ENCODE data around the gene ATP1A1.

ATP1A1 gene

DNA sequence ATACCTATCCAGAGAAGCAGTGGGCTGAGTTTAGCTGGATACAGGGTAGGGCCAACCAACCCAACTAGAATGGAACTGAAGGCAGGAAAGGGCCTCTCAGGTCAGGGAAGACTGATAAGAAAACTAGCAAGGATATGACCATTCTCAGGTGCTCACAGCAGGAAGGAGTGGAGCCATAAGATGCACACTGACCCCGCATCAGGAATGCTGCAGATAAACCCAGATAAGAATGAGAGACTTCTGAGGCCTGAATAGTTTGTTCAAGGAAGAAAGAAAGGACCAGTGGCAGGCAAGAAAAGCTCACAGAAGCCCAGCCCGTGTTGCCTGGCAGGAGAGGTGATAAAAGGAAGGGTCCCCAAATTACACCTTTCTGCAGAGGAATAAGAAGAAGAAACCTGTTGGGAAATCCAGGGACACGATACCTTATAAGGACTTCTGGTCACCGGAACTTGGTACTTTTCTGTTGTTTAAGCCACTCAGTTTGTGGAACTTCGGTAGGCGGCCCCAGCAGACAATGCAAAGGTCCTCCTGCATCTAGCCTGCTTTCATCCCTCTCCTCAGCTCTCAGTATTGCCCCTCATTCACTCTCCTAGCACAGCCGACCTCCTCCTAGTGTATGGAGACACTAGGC, 58.9 kb downstream of the ATP1A1 start:
- H3K4me1 Mint-ChIP-seq, result no peaks in the 10 kb centered on the region
- H3K36me3 Mint-ChIP-seq, result no peaks in the 10 kb centered on the region
- H3K4me3 Mint-ChIP-seq, result no peak overlapping the region
- DNase-seq (ENCODE audit: low spot score in 2 of 2) (no peak), ATAC-seq (ENCODE audit: low read depth) (no peak)
- no peak overlapping the region for H3K27ac Mint-ChIP-seq
- no peaks in the 10 kb centered on the region for H3K9me3 Mint-ChIP-seq
- H3K27me3 Mint-ChIP-seq, result no peaks in the 10 kb centered on the region

DNA sequence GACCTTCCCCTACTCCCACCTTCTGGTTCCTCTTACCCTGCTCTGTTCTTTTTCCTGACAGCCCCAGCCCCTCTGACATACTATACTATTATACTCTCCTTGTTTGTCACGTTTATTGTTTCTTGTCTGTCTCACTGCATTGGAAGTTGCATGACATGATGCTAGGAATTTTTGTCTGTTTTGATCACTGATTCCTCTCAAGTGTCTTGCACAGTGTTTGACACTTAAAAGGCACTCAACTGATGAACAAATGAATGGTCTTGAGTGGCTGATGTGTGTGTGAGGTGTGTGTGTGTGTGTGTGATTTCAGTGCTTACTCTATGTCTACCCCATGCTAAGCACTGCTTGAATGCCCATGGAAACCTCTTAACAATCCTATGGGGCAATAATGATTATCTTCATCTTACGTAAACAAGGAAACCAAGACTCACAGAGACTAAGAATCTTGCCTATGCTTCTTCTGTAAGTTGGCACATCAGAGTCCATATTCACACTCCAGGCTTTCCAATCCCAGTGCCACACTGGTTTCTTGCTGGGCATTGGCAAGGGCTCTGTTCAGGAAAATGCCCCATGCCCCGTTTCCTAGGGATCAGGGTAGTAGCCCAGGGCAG, 59.7 kb downstream of the ATP1A1 start:
- ATAC-seq (ENCODE audit: low read depth) (no peak), DNase-seq (ENCODE audit: low spot score in 2 of 2) (no peak)
- Mint-ChIP-seq H3K4me1 (no peaks in the 10 kb centered on the region), H3K27me3 (no peaks in the 10 kb centered on the region), H3K4me3 (no peak overlapping the region), H3K9me3 (no peaks in the 10 kb centered on the region), H3K27ac (no peak overlapping the region), H3K36me3 (no peaks in the 10 kb centered on the region)

DNA sequence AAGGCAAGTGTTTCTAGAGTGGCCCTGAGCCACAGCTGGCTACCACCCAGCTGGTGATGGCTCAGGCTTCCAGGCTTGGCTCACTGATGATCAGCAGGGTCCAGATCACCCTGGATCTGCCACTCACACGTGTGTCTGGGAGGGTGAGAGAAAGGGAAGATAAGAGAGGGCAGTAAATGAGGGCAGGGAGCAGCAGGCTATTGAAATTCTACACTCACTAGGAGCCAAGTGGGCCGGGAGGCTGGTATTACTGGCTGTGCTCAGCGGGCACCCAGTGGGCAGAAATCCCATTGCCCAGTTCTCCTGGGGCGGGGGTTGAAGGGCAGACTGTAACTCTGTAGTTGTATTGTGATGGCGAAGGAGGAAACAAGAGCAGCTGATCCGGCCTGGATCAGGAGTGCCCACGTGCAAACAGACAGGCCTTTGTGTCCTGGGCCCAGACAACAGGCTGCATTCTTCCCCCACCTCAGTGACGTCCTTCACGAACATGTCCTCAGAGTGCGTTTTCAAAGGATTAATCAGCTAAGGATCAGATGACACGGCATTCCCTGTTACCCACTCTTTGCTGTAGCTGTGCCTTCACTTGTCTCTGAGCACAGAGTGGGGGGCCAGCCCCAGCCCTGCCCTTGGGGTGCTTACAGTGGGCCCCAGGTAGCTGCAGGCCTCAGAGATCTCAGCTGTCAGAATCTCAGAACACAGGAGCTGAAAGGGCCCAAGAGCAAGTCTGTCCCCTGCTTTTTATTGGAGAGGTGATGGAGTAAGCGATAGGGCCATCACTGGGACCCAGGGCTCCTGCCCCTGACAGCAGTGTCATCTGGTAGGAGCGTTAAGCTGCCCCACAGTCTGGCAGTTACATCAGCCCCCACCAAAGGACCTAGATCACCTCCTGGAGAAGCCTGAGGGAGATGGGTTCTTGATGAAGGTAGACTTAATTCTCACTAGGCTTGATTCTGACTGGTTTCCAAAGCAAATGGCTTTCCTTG, 60.5 kb downstream of the ATP1A1 start:
- ATAC-seq (ENCODE audit: low read depth), result no peak
- Mint-ChIP-seq H3K27me3 (no peaks in the 10 kb centered on the region), H3K36me3 (no peaks in the 10 kb centered on the region), H3K4me1 (no peaks in the 10 kb centered on the region), H3K27ac (no peak overlapping the region), H3K4me3 (no peak overlapping the region), H3K9me3 (no peaks in the 10 kb centered on the region)
- DNase-seq (ENCODE audit: low spot score in 2 of 2), result no peak

DNA sequence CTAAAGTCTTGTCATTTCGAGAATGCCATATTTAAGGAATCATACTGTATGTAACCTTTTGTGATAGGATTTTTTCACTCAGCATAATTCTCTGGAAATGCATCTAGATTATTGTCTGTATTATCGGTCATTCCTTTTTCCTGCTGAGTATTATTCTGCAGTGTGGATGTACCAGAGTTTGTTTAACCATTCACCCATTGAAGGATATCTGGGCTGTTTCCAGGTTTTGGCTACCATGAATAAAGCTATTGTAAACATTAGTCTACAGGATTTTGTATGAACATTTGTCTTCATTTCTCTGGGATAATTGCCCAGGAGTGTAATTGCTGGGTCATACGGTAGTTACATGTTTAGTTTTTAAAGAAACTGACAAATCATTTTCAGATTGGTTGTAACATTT, 61.8 kb downstream of the ATP1A1 start:
- no peaks in the 10 kb centered on the region for H3K36me3 Mint-ChIP-seq
- no peaks in the 10 kb centered on the region for H3K4me1 Mint-ChIP-seq
- no peaks in the 10 kb centered on the region for H3K27me3 Mint-ChIP-seq
- no peak overlapping the region for H3K27ac Mint-ChIP-seq
- H3K9me3 Mint-ChIP-seq, result no peaks in the 10 kb centered on the region
- no peak overlapping the region for H3K4me3 Mint-ChIP-seq
- ATAC-seq (ENCODE audit: low read depth) (no peak), DNase-seq (ENCODE audit: low spot score in 2 of 2) (no peak)

DNA sequence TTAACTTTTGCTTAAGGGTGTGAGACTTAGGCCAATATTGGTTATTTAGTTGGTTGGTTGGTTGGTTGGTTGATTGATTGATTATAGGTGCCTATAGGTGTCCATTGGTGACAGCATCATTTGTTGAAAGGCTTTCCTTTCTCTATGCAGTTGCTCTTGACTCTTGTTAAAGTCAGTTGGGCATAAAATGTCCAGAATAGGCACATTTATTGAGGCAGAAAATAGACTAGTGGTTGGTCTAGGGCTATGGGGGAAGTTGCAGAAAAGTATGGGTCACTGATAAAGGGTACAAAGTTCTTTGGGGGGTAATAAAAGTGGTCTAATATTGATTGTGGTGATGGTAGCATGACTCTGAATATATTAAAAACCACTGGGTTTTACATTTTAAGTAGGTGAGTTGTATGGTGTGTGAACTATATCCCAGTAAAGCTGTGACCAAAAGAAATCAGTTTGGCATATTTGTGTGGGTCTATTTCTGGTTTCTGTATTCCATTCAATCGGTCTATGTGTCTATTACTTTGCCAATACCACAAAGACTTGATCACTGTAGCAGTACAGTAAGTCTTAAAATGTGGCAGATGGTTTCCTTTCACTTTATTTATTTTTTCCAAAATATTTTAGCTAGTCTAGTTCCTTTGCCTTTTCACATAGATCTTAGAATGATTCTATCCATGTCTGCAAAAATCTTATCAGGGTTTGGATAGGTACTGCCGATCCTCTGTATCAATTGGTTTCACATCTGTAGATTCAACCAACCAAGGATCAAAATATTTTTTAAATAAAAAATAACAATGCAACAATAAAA, 63.0 kb downstream of the ATP1A1 start:
- DNase-seq (ENCODE audit: low spot score in 2 of 2) (no peak), ATAC-seq (ENCODE audit: low read depth) (no peak)
- Mint-ChIP-seq H3K9me3 (no peaks in the 10 kb centered on the region), H3K27ac (no peak overlapping the region), H3K4me1 (no peaks in the 10 kb centered on the region), H3K27me3 (no peaks in the 10 kb centered on the region), H3K36me3 (no peaks in the 10 kb centered on the region), H3K4me3 (no peak overlapping the region)

DNA sequence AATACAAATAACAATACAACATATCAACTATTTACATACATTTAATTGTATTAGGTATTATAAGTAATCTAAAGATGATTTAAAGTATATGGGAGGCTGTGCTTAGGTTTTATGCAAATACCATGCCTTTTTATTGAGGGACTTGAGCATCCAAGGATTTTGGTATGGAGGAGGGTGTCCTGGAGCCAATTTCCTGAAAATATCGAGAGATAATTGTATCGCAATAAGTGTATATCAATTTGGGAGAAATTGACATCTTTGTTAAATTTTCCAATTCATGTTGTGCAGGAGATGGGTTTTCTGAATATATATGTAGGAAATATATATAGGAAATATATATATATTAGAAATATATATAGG, 63.5 kb downstream of the ATP1A1 start:
- no peaks in the 10 kb centered on the region for H3K36me3 Mint-ChIP-seq
- no peak for DNase-seq (ENCODE audit: low spot score in 2 of 2)
- no peaks in the 10 kb centered on the region for H3K4me1 Mint-ChIP-seq
- ATAC-seq (ENCODE audit: low read depth), result no peak
- no peak overlapping the region for H3K27ac Mint-ChIP-seq
- H3K27me3 Mint-ChIP-seq, result no peaks in the 10 kb centered on the region
- H3K9me3 Mint-ChIP-seq, result no peaks in the 10 kb centered on the region
- no peak overlapping the region for H3K4me3 Mint-ChIP-seq

DNA sequence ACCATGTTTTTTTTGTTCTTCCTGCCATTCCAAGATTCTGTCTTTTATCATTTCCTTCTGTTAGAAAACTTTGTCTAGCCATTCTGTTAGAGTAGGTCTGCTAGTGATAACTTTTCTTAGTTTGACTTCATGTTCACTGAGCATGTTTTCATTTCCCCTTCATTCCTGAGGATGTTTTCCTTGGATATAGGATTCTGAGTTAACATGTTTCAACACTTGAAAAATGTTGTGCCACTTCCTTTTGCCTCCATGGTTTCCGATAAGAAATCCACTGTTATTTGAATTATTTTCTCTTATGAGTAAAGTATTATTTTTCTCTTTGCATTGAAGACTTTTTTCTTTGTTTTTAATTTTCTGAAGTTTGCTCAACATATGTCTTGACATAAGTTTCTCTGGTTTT, 66.7 kb downstream of the ATP1A1 start:
- Mint-ChIP-seq H3K36me3 (no peaks in the 10 kb centered on the region), H3K27me3 (peaks cover 2% of the 10 kb centered on the region), H3K9me3 (no peaks in the 10 kb centered on the region), H3K27ac (no peak overlapping the region), H3K4me1 (no peaks in the 10 kb centered on the region), H3K4me3 (no peak overlapping the region)
- DNase-seq (ENCODE audit: low spot score in 2 of 2) (no peak), ATAC-seq (ENCODE audit: low read depth) (no peak)

DNA sequence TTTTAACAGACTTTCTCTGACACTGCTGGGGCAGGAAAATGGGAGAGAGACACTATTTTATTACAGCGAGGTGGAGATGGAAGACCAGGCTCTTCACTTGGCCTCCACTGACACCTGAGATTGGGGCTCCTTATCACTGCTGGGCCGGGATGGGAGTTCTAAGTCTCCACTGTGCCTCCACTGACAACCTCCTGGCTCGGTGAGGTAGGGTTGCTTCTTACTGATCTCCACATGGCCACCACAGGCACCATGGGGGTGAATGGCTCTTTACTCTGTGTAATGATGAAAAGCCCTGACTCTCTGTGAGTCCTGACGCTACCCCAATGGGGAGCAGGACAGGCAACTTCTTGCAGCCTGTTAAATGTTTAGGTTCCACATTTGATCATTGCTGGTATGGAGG, 67.7 kb downstream of the ATP1A1 start:
- ATAC-seq (ENCODE audit: low read depth) (no peak), DNase-seq (ENCODE audit: low spot score in 2 of 2) (no peak)
- Mint-ChIP-seq H3K4me1 (no peaks in the 10 kb centered on the region), H3K9me3 (no peaks in the 10 kb centered on the region), H3K27ac (no peak overlapping the region), H3K27me3 (peaks cover 6% of the 10 kb centered on the region), H3K4me3 (no peak overlapping the region), H3K36me3 (no peaks in the 10 kb centered on the region)

DNA sequence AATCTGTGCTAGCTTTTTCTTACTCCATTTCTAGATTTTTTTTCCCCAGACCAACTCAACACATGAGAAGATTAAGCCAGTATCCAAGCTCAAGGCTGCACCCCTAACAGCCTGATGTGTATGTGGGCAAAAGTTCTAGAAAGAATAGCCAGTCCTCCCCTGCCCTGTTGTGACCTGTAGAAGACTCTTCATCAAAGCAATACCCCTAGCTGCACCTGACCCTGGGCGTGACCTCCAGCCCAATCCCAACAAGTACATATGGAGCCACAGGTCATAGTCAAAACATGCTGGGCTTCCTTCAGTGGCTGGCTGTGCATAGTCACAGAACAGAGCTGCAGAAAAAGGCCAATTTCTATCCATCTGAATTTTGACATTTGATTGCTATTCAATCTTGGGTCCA, 72.5 kb downstream of the ATP1A1 start:
- Mint-ChIP-seq H3K4me1 (no peaks in the 10 kb centered on the region), H3K27ac (no peak overlapping the region), H3K27me3 (peaks cover 11% of the 10 kb centered on the region), H3K36me3 (peaks cover 1% of the 10 kb centered on the region), H3K9me3 (no peaks in the 10 kb centered on the region), H3K4me3 (no peak overlapping the region)
- DNase-seq (ENCODE audit: low spot score in 2 of 2), result no peak
- no peak for ATAC-seq (ENCODE audit: low read depth)

DNA sequence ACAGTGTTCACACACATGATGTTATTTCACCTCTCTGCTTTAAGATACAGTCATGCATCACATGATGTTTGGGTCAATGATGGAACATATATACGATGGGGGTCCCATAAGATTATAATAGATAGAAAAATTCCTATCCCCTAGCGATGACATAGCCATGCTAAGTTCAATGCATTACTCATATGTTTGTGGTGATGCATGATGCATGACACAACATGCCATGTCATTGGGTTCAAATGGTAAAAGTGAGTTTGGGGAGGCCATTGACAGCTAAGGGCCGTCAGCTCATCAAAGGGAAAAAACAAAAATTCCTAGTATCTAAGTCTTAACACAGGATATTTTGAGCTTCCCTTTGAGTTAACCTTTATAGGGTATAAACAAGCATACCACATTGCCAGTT, 73.6 kb downstream of the ATP1A1 start:
- ATAC-seq (ENCODE audit: low read depth), result no peak
- no peaks in the 10 kb centered on the region for H3K9me3 Mint-ChIP-seq
- H3K4me3 Mint-ChIP-seq, result no peak overlapping the region
- H3K27ac Mint-ChIP-seq, result no peak overlapping the region
- H3K36me3 Mint-ChIP-seq, result peaks cover 1% of the 10 kb centered on the region
- H3K4me1 Mint-ChIP-seq, result no peaks in the 10 kb centered on the region
- DNase-seq (ENCODE audit: low spot score in 2 of 2), result no peak
- peaks cover 11% of the 10 kb centered on the region for H3K27me3 Mint-ChIP-seq

DNA sequence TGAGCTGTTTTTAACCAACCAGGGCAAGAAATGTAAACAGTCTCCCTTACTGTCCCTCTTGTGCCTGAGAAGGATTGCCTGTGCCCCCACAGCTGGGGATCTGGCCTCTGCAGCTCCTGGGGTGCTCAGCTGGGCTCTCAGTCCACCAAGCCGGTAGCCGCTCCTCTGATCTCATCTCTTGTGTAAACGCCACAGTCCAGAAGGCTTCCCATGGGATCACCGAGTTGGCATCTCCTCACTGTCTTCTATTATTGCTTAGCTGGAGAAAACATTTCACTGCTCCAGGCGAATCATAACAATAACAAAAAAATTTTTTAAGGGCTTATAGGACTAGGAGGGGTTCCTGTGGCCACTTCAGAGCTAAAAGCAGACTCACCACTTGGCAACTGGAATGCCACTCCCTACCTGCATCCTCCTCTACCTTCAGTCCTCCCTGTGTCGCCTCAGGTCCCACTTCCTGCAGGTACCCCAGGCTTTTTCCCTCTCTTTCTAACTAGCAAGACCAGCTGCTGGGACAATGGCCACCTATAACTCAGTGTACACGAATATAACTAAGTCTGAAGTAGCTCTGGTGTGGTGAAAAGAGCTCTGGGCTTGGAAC, 75.8 kb downstream of the ATP1A1 start:
- Mint-ChIP-seq H3K4me1 (no peaks in the 10 kb centered on the region), H3K4me3 (no peak overlapping the region), H3K36me3 (peaks cover 1% of the 10 kb centered on the region), H3K27me3 (peaks cover 9% of the 10 kb centered on the region), H3K27ac (no peak overlapping the region), H3K9me3 (no peaks in the 10 kb centered on the region)
- no peak for DNase-seq (ENCODE audit: low spot score in 2 of 2)
- ATAC-seq (ENCODE audit: low read depth), result no peak

DNA sequence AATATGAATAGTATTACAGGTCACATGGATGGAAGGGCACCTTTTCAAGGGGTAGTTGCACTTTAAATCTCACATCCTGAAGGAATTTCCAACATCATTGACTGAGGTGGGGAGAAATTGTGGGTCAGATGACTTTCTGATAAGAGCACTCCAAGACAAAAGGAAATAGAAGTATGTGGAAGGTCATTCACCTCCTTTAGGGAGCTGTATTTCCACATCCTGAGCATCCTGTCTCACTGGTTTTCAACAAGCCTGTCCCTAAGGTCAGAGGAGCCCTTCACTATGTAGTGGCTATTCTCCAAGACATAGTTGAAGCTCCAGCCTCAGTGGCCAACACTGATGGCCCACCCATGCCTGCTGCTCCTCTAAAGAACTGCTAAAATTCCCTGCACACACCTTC, 76.5 kb downstream of the ATP1A1 start:
- Mint-ChIP-seq H3K27me3 (peaks cover 11% of the 10 kb centered on the region), H3K4me1 (no peaks in the 10 kb centered on the region), H3K9me3 (no peaks in the 10 kb centered on the region), H3K4me3 (no peak overlapping the region), H3K27ac (no peak overlapping the region), H3K36me3 (peaks cover 1% of the 10 kb centered on the region)
- ATAC-seq (ENCODE audit: low read depth), result no peak
- no peak for DNase-seq (ENCODE audit: low spot score in 2 of 2)

DNA sequence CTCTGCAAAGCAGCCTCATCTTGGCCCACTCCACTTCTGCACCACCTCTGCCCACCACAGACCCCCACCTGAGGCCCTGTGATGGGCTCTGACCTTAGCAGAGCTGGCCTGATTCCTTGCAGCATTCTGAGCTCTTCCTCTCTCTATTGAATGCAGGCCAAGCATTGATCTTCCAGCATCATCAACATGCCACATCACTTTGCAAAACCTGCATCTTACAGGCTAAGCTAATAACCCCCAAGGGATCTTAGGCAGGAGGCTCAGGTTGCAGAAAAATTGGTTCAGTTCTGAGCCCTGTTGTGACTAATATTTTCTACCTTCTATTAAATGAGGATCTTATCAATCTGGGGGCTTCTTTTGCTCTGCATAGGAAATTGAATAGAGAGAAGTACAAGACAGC, 78.7 kb downstream of the ATP1A1 start:
- peaks cover 5% of the 10 kb centered on the region for H3K27me3 Mint-ChIP-seq
- H3K4me3 Mint-ChIP-seq, result no peak overlapping the region
- H3K9me3 Mint-ChIP-seq, result no peaks in the 10 kb centered on the region
- no peaks in the 10 kb centered on the region for H3K4me1 Mint-ChIP-seq
- ATAC-seq (ENCODE audit: low read depth) (no peak), DNase-seq (ENCODE audit: low spot score in 2 of 2) (no peak)
- H3K27ac Mint-ChIP-seq, result no peak overlapping the region
- no peaks in the 10 kb centered on the region for H3K36me3 Mint-ChIP-seq

All from memory B cell (primary cell).